ENCODE results near the gene CARD10. TPM values are rescaled to one million over a fixed set of nuclear protein-coding genes. Genes with fewer than 3 reads are reported as not detected.
A peak's percentile ranks its signal among the peaks of the same experiment; 100 is the strongest.

Gene CARD10
- total RNA-seq, 1 donor from 2014 or later: 9.9 TPM

GRCh38 chr22:37510091-37510490, 9.1 kb downstream of the CARD10 start:
- H3K27ac Mint-ChIP-seq: peak overlapping the region; percentile 66
- no peak for DNase-seq (ENCODE audit: extremely low spot score, unreplicated experiment)
- H3K4me1 Mint-ChIP-seq (ENCODE audit: unreplicated experiment): peaks cover 39% of the 10 kb centered on the region
- H3K4me3 Mint-ChIP-seq: no peak overlapping the region
- H3K9me3 Mint-ChIP-seq: no peaks in the 10 kb centered on the region
- no peak for TF ChIP-seq CTCF (conservative IDR thresholded peaks at IDR 0.05)
- no peaks in the 10 kb centered on the region for H3K27me3 Mint-ChIP-seq
- no peaks in the 10 kb centered on the region for H3K36me3 Mint-ChIP-seq

- no peaks in the 10 kb centered on the region for H3K27me3 Mint-ChIP-seq
- no peak for DNase-seq (ENCODE audit: extremely low spot score, unreplicated experiment)
- H3K4me1 Mint-ChIP-seq (ENCODE audit: unreplicated experiment): peaks cover 35% of the 10 kb centered on the region
- no peaks in the 10 kb centered on the region for H3K9me3 Mint-ChIP-seq
- no peak overlapping the region for H3K4me3 Mint-ChIP-seq
- H3K27ac Mint-ChIP-seq: peak overlapping the region; percentile 81
- H3K36me3 Mint-ChIP-seq: no peaks in the 10 kb centered on the region
- TF ChIP-seq CTCF (conservative IDR thresholded peaks at IDR 0.05): no peak
Observed at GRCh38 chr22:37509059-37509860, 10.0 kb downstream of the CARD10 start.

- Mint-ChIP-seq H3K4me3 (no peak overlapping the region), H3K9me3 (no peaks in the 10 kb centered on the region), H3K27ac (peak overlapping the region; percentile 81), H3K4me1 (ENCODE audit: unreplicated experiment) (peaks cover 36% of the 10 kb centered on the region), H3K27me3 (no peaks in the 10 kb centered on the region), H3K36me3 (no peaks in the 10 kb centered on the region)
- TF ChIP-seq CTCF (conservative IDR thresholded peaks at IDR 0.05): peak; percentile 30
- DNase-seq (ENCODE audit: extremely low spot score, unreplicated experiment): no peak
Observed at GRCh38 chr22:37508431-37508992, 10.7 kb downstream of the CARD10 start.

- Mint-ChIP-seq H3K9me3 (no peaks in the 10 kb centered on the region), H3K27ac (peak overlapping the region; percentile 41), H3K4me1 (ENCODE audit: unreplicated experiment) (peaks cover 39% of the 10 kb centered on the region), H3K27me3 (no peaks in the 10 kb centered on the region), H3K36me3 (no peaks in the 10 kb centered on the region), H3K4me3 (no peak overlapping the region)
- no peak for DNase-seq (ENCODE audit: extremely low spot score, unreplicated experiment)
- no peak for TF ChIP-seq CTCF (conservative IDR thresholded peaks at IDR 0.05)
Observed at GRCh38 chr22:37507731-37508130, 11.5 kb downstream of the CARD10 start.

- TF ChIP-seq CTCF (conservative IDR thresholded peaks at IDR 0.05): no peak
- no peak for DNase-seq (ENCODE audit: extremely low spot score, unreplicated experiment)
- H3K4me3 Mint-ChIP-seq: no peak overlapping the region
- no peaks in the 10 kb centered on the region for H3K27me3 Mint-ChIP-seq
- no peaks in the 10 kb centered on the region for H3K36me3 Mint-ChIP-seq
- H3K4me1 Mint-ChIP-seq (ENCODE audit: unreplicated experiment): peaks cover 41% of the 10 kb centered on the region
- H3K27ac Mint-ChIP-seq: no peak overlapping the region
- H3K9me3 Mint-ChIP-seq: no peaks in the 10 kb centered on the region
Observed at GRCh38 chr22:37505989-37506388, 13.2 kb downstream of the CARD10 start.

Measured in type B pancreatic cell (in vitro differentiated cells).